ENCODE measurements around the gene CCDC141.
"Not testable (repeated sequence)": the region's sequence is repeated elsewhere in the genome, so short reads cannot be mapped to it uniquely, and the experiment has no call there.

CCDC141 gene

DNA sequence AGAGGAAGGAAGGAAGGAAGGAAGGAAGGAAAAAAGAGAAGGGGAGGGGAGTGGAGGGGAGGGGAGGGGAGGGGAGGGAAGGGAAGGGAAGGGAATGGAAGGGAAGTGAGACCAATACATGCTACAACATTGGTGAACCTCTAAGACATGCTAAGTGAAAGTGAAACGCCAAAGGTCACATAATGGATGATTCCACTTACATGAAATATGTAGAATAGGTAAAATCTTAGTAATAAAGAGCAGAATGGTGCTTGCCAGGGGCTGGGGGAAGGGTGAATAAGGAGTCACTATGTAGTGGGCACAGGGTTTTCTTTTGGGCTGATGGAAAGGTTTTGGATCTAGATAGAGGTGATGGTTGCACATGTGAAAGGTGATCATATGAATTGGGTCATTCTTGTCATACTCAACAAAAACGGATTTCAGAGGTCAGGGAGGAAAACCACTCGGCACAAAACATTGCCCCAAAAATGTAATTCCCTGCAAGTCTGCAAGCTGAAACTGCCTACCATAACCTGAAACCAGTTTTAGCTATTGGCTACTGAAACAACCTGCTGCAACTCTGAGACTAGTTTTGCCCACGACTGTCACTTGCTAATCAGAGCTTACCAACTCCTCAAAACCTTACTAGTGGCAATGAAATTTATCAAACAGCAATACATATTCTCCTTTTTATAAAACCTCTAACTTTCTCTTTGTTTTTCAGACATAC is 59.2 kb downstream of the CCDC141 start:
- no peaks in the 10 kb centered on the region for H3K79me2 ChIP-seq (ENCODE audit: control insufficient read depth, low read length)
- H3K9me2 ChIP-seq (replicated peaks; ENCODE audit: control insufficient read depth, low read length) = no peaks in the 10 kb centered on the region
- H3K9me3 ChIP-seq (ENCODE audit: control insufficient read depth, insufficient read depth, low read length) = peaks cover 6% of the 10 kb centered on the region; the same call in 1 of the 2 replicates
- no peak overlapping the region for H3K27ac ChIP-seq (ENCODE audit: low read depth, low read length)
- no peaks in the 10 kb centered on the region for H3F3A ChIP-seq (ENCODE audit: control insufficient read depth, insufficient read depth)
- H3K4me3 ChIP-seq (ENCODE audit: low read length) = no peak overlapping the region
- no peaks in the 10 kb centered on the region for H4K20me1 ChIP-seq (ENCODE audit: control insufficient read depth, insufficient read depth, low read depth, low read length)
- no peaks in the 10 kb centered on the region for H3K27me3 ChIP-seq (ENCODE audit: control insufficient read depth, low read length)
- no peaks in the 10 kb centered on the region for H3K4me1 ChIP-seq (ENCODE audit: control insufficient read depth, low read length)
- TF ChIP-seq, protein P1, sequence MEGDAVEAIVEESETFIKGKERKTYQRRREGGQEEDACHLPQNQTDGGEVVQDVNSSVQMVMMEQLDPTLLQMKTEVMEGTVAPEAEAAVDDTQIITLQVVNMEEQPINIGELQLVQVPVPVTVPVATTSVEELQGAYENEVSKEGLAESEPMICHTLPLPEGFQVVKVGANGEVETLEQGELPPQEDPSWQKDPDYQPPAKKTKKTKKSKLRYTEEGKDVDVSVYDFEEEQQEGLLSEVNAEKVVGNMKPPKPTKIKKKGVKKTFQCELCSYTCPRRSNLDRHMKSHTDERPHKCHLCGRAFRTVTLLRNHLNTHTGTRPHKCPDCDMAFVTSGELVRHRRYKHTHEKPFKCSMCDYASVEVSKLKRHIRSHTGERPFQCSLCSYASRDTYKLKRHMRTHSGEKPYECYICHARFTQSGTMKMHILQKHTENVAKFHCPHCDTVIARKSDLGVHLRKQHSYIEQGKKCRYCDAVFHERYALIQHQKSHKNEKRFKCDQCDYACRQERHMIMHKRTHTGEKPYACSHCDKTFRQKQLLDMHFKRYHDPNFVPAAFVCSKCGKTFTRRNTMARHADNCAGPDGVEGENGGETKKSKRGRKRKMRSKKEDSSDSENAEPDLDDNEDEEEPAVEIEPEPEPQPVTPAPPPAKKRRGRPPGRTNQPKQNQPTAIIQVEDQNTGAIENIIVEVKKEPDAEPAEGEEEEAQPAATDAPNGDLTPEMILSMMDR (IDR thresholded peaks at IDR 0.05; ENCODE audit: low read depth, low read length, poor library complexity, severe bottlenecking) = no peak
- TF ChIP-seq EZH2phosphoT487 (IDR thresholded peaks at IDR 0.05; ENCODE audit: borderline replicate concordance, low read length) = no peak
- no peaks in the 10 kb centered on the region for H3K36me3 ChIP-seq (ENCODE audit: control insufficient read depth, low read length)
- H3K4me2 ChIP-seq (ENCODE audit: low read length) = no peak overlapping the region

DNA sequence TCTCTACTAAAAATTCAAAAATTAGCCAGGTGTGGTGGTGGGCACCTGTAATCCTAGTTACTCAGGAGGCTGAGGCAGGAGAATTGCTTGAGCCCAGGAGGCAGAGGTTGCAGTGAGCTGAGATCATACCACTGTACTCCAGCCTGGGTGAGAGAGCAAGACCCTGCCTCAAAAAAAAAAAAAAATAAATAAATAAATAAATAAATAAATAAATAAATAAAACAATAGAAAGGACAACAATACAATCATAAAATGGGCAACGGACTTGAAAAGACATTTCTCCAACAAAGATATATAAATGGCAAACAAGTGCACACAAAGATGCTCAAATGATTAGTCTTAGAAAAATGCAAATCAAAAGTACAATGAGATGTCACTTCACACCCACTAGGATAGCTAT is 60.5 kb downstream of the CCDC141 start:
- not testable (repeated sequence) for H4K20me1 ChIP-seq (ENCODE audit: control insufficient read depth, insufficient read depth, low read depth, low read length); H3K4me3 ChIP-seq (ENCODE audit: low read length); H3K36me3 ChIP-seq (ENCODE audit: control insufficient read depth, low read length); H3F3A ChIP-seq (ENCODE audit: control insufficient read depth, insufficient read depth); H3K9me2 ChIP-seq (replicated peaks; ENCODE audit: control insufficient read depth, low read length); H3K4me1 ChIP-seq (ENCODE audit: control insufficient read depth, low read length); H3K27ac ChIP-seq (ENCODE audit: low read depth, low read length); H3K27me3 ChIP-seq (ENCODE audit: control insufficient read depth, low read length); H3K9me3 ChIP-seq (ENCODE audit: control insufficient read depth, insufficient read depth, low read length); H3K79me2 ChIP-seq (ENCODE audit: control insufficient read depth, low read length); H3K4me2 ChIP-seq (ENCODE audit: low read length)

DNA sequence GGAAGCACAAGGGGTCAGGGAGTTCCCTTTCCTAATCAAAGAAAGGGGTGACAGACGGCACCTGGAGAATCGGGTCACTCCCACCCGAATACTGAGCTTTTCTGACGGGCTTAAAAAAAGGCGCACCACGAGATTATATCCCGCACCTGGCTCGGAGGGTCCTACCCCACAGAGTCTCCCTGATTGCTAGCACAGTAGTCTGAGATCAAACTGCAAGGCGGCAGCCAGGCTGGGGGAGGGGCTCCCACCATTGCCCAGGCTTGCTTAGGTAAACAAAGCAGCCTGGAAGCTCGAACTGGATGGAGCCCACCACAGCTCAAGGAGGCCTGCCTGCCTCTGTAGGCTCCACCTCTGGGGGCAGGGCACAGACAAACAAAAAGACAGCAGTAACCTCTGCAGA is 67.3 kb downstream of the CCDC141 start:
- H3K27ac ChIP-seq (ENCODE audit: low read depth, low read length); H3F3A ChIP-seq (ENCODE audit: control insufficient read depth, insufficient read depth); H3K9me2 ChIP-seq (replicated peaks; ENCODE audit: control insufficient read depth, low read length); H3K4me2 ChIP-seq (ENCODE audit: low read length); H3K27me3 ChIP-seq (ENCODE audit: control insufficient read depth, low read length); H3K36me3 ChIP-seq (ENCODE audit: control insufficient read depth, low read length); H3K4me3 ChIP-seq (ENCODE audit: low read length); H3K9me3 ChIP-seq (ENCODE audit: control insufficient read depth, insufficient read depth, low read length); H3K79me2 ChIP-seq (ENCODE audit: control insufficient read depth, low read length); H4K20me1 ChIP-seq (ENCODE audit: control insufficient read depth, insufficient read depth, low read depth, low read length); H3K4me1 ChIP-seq (ENCODE audit: control insufficient read depth, low read length): not testable (repeated sequence)

DNA sequence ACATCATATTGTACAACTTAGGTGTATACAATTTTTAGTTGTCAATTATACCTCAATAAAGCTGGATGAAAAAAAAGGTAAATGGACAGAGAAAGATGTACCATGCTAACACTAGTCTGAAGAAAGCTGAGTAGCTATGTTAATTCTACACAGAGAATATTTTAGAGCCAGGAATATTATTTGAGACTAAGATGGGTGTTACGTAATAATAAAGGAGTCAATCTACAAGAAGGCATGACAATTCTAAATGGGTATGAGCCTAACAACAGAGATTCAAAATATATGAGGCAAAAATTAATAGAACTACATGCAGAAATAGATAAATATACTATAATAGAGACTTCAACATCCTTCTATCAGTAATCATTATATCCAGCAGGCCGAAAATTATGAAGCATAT is 69.1 kb downstream of the CCDC141 start:
- Histone ChIP-seq H3K9me2 (replicated peaks; ENCODE audit: control insufficient read depth, low read length) (no peaks in the 10 kb centered on the region), H4K20me1 (ENCODE audit: control insufficient read depth, insufficient read depth, low read depth, low read length) (no peaks in the 10 kb centered on the region), H3K27me3 (ENCODE audit: control insufficient read depth, low read length) (no peaks in the 10 kb centered on the region), H3K9me3 (ENCODE audit: control insufficient read depth, insufficient read depth, low read length) (no peaks in the 10 kb centered on the region), H3F3A (ENCODE audit: control insufficient read depth, insufficient read depth) (no peaks in the 10 kb centered on the region), H3K79me2 (ENCODE audit: control insufficient read depth, low read length) (no peaks in the 10 kb centered on the region), H3K4me1 (ENCODE audit: control insufficient read depth, low read length) (no peaks in the 10 kb centered on the region), H3K4me2 (ENCODE audit: low read length) (no peak overlapping the region), H3K27ac (ENCODE audit: low read depth, low read length) (no peak overlapping the region), H3K36me3 (ENCODE audit: control insufficient read depth, low read length) (no peaks in the 10 kb centered on the region), H3K4me3 (ENCODE audit: low read length) (no peak overlapping the region)
- TF ChIP-seq EZH2phosphoT487 (IDR thresholded peaks at IDR 0.05; ENCODE audit: borderline replicate concordance, low read length) = no peak
- TF ChIP-seq, protein P1 (IDR thresholded peaks at IDR 0.05; ENCODE audit: low read depth, low read length, poor library complexity, severe bottlenecking) = no peak
